ENCODE data around the gene SPATA13. TPM values are rescaled to one million over a fixed set of nuclear protein-coding genes. Genes with fewer than 3 reads are reported as not detected.

Gene SPATA13
- total RNA-seq, 1 donor from 2014 or later = 9.9 TPM

GRCh38 chr13:24356270-24356669, 195.8 kb downstream of the SPATA13 start:
- DNase-seq (ENCODE audit: missing footprints) (no peak), ATAC-seq (no peak)
- intact Hi-C loops (cut with DNase I) = loop anchor here (10.0 kb wide), 1 partner anchor 1421 kb away; no protein-coding TSS in a partner anchor

Small RNAs within 50 kb of the gene (microRNA-seq; reads per million reads assigned to microRNA genes)
- gene MIR2276 = 1.4 reads per million

Other genes with a start within 250 kb of the SPATA13 start
- gene C1QTNF9, start 148.9 kb downstream of the SPATA13 start, total RNA-seq = 4.5 TPM

All from Right ventricle myocardium inferior (tissue), 1 donor.